Suprapubic skin (tissue), 4 donors: ENCODE measurements around the gene TMEM225B.
A peak's percentile ranks its signal among the peaks of the same experiment; 100 is the strongest.

ENCODE experiments used
- EP300 ChIP-seq: sonication (generic); formaldehyde crosslinking; IDR thresholded peaks from one replicate; pipeline ENCODE4 v1.6.1; 2017; ENCODE audit warnings: antibody characterized with exemption
- POLR2A ChIP-seq, 2 donors: fragments of 450-650 bp; IDR thresholded peaks; one replicate each; pipeline ENCODE4 v1.6.1; 2017; ENCODE audit warnings: antibody characterized with exemption in 2 of 2, mild to moderate bottlenecking in 2 of 2, moderate library complexity in 2 of 2
- POLR2AphosphoS5 ChIP-seq, 3 donors: sonication (generic); formaldehyde crosslinking; IDR thresholded peaks; one replicate each; pipeline ENCODE4 v1.6.1; 2017; ENCODE audit warnings: antibody characterized with exemption in 3 of 3
- TF ChIP-seq, protein P1 (sequence below), 2 donors: fragments of 200-600 bp in 1 of 2; fragments of 450-650 bp in 1 of 2; sonication (generic) in 1 of 2; IDR thresholded peaks; one replicate each; pipeline ENCODE4 v1.5.1; 2016 to 2019; ENCODE audit warnings: antibody characterized with exemption in 2 of 2, mild to moderate bottlenecking in 1 of 2, moderate library complexity in 1 of 2

DNA sequence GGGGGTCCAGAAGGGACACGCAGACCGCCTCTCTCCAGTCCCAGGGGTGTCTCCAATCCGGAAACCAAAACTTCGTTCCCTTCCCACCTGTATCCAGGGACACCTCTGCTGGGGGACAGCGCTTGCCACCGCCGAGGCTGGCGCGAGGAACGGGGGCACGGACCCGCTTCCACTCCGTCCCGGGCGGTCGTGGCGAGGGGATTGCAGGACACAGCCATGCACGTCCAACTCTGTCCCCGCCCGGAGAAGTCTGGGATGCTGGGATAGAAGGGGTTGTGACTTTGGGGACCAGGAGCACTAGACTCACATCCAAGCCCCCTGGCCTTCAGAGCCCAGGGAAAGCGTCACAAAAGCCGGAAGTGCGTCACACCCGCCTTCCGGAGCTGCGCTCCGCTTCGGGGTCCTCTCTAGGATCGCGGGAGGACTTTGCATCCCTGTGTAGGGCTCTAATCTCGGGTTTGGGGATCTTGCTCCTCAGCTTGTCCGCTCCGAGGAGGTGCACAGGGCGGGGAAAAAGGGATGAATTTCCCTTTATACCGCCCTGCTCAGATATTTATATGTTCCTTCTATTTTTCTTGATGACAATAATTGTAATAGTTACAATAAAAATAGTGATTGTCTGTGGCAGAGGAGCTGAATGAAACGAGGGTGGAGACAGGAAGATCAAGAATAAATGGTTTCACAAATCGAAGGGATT is 46.2 kb upstream of the TMEM225B start, which contains the start of gene FAM200A:
- TF ChIP-seq, protein P1, sequence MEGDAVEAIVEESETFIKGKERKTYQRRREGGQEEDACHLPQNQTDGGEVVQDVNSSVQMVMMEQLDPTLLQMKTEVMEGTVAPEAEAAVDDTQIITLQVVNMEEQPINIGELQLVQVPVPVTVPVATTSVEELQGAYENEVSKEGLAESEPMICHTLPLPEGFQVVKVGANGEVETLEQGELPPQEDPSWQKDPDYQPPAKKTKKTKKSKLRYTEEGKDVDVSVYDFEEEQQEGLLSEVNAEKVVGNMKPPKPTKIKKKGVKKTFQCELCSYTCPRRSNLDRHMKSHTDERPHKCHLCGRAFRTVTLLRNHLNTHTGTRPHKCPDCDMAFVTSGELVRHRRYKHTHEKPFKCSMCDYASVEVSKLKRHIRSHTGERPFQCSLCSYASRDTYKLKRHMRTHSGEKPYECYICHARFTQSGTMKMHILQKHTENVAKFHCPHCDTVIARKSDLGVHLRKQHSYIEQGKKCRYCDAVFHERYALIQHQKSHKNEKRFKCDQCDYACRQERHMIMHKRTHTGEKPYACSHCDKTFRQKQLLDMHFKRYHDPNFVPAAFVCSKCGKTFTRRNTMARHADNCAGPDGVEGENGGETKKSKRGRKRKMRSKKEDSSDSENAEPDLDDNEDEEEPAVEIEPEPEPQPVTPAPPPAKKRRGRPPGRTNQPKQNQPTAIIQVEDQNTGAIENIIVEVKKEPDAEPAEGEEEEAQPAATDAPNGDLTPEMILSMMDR (IDR thresholded peaks at IDR 0.05), result no peak
- TF ChIP-seq POLR2A (IDR thresholded peaks at IDR 0.05) (peak in 1 of 2 donors; percentile 89), POLR2AphosphoS5 (IDR thresholded peaks at IDR 0.05) (peak in 2 of 3 donors; percentile 57 to 85), EP300 (no peak)
